Calu3 (cell line): ENCODE data around the gene URI1. TPM values are rescaled to one million over a fixed set of nuclear protein-coding genes. Genes with fewer than 3 reads are reported as not detected.

ENCODE experiments used
- BruUV-seq: library from RNA; stranded (reverse); fragments of 400-500 nt; replicated peaks from 2 replicates; lab custom pipeline; 2021; lab: Mats Ljungman, UMichigan
- CTCF ChIA-PET: fragments of 300-600 bp; sonication (Branson Sonifier 250); formaldehyde crosslinking; loops from one replicate; lab custom pipeline; 2022; ENCODE audit warnings: antibody characterized with exemption; lab: Charles Lee
- DNase-seq: peaks from one replicate; pipeline ENCODE4 v3.0.0; 2022
- H3K27ac Mint-ChIP-seq: one replicate; pipeline ENCODE4 v1.8.0; 2022; ENCODE audit warnings: mixed read lengths; ENCODE audit not compliant: unreplicated experiment
- H3K27me3 Mint-ChIP-seq: one replicate; pipeline ENCODE4 v1.8.0; 2022; ENCODE audit warnings: mixed read lengths; ENCODE audit not compliant: unreplicated experiment
- H3K36me3 Mint-ChIP-seq: one replicate; pipeline ENCODE4 v1.8.0; 2022; ENCODE audit warnings: mild to moderate bottlenecking, moderate library complexity, mixed read lengths; ENCODE audit not compliant: insufficient read depth, unreplicated experiment
- H3K4me1 Mint-ChIP-seq: one replicate; pipeline ENCODE4 v1.8.0; 2022; ENCODE audit warnings: mild to moderate bottlenecking, low read depth, mixed read lengths; ENCODE audit not compliant: unreplicated experiment
- H3K4me3 Mint-ChIP-seq: one replicate; pipeline ENCODE4 v1.8.0; 2022; ENCODE audit warnings: mild to moderate bottlenecking, low read depth, moderate library complexity, mixed read lengths; ENCODE audit not compliant: unreplicated experiment
- H3K9me3 Mint-ChIP-seq: one replicate; pipeline ENCODE4 v1.8.0; 2022; ENCODE audit warnings: low read depth, mixed read lengths; ENCODE audit not compliant: unreplicated experiment
- CTCF ChIP-seq: fragments of 200-600 bp; IDR thresholded peaks from one replicate; pipeline ENCODE4 v1.8.0; 2022; ENCODE audit warnings: antibody characterized with exemption; ENCODE audit not compliant: unreplicated experiment
- intact Hi-C: fragments of 100-400 bp; cut with micrococcal nuclease; formaldehyde crosslinking; loops from one replicate; pipeline ENCODE4 v1.10.0; 2022; ENCODE audit not compliant: unreplicated experiment
- total RNA-seq: library from RNA; stranded (reverse); gene quantifications from 2 replicates; pipeline ENCODE4 v1.2.3, GENCODE V29; 2022

Gene URI1
- total RNA-seq, 1 experiment from 2014 or later = 50.6 TPM

- Mint-ChIP-seq H3K36me3 (no peaks in the 10 kb centered on the region), H3K27ac (no peak overlapping the region), H3K4me1 (peaks cover 7% of the 10 kb centered on the region), H3K9me3 (peaks cover 2% of the 10 kb centered on the region), H3K27me3 (no peaks in the 10 kb centered on the region), H3K4me3 (no peak overlapping the region)
- intact Hi-C loops = loop anchor here (5.0 kb wide), 1 partner anchor 42 kb away; no protein-coding TSS in a partner anchor
- no peak for TF ChIP-seq CTCF
- BruUV-seq = no TSS peak
- CTCF ChIA-PET = no interaction called here
- no peak for DNase-seq
Observed at GRCh38 chr19:29969891-29970290, 27.9 kb downstream of the URI1 start.

GRCh38 chr19:29971002-29971401 is 29.0 kb downstream of the URI1 start:
- H3K4me3 Mint-ChIP-seq = no peak overlapping the region
- CTCF ChIA-PET = interaction anchor here (1.4 kb wide), 1 partner anchor 353 kb away, joined by 5 read pairs; no protein-coding TSS in a partner anchor
- H3K4me1 Mint-ChIP-seq = no peaks in the 10 kb centered on the region
- H3K9me3 Mint-ChIP-seq = peaks cover 2% of the 10 kb centered on the region
- DNase-seq = no peak
- no peak for TF ChIP-seq CTCF
- H3K27me3 Mint-ChIP-seq = no peaks in the 10 kb centered on the region
- no peak overlapping the region for H3K27ac Mint-ChIP-seq
- H3K36me3 Mint-ChIP-seq = no peaks in the 10 kb centered on the region
- intact Hi-C loops = loop anchor here (5.0 kb wide), 1 partner anchor 41 kb away; no protein-coding TSS in a partner anchor
- no TSS peak for BruUV-seq

GRCh38 chr19:29971648-29972047 is 29.6 kb downstream of the URI1 start:
- intact Hi-C loops = loop anchor here (5.0 kb wide), 1 partner anchor 41 kb away; no protein-coding TSS in a partner anchor

GRCh38 chr19:29974701-29975100 is 32.7 kb downstream of the URI1 start:
- H3K36me3 Mint-ChIP-seq = no peaks in the 10 kb centered on the region
- no peak for TF ChIP-seq CTCF
- DNase-seq = no peak
- CTCF ChIA-PET = interaction anchor here (0.7 kb wide), 1 partner anchor 1107 kb away, joined by 5 read pairs; no protein-coding TSS in a partner anchor
- BruUV-seq = no TSS peak
- no peaks in the 10 kb centered on the region for H3K4me1 Mint-ChIP-seq
- no peak overlapping the region for H3K4me3 Mint-ChIP-seq
- intact Hi-C loops = loop anchor here (5.0 kb wide), 1 partner anchor 38 kb away; no protein-coding TSS in a partner anchor
- peaks cover 2% of the 10 kb centered on the region for H3K9me3 Mint-ChIP-seq
- no peaks in the 10 kb centered on the region for H3K27me3 Mint-ChIP-seq
- H3K27ac Mint-ChIP-seq = no peak overlapping the region

More at GRCh38 chr19:29971648-29972047, 29.6 kb downstream of the URI1 start:
- DNase-seq = no peak
- CTCF ChIA-PET = interaction anchor here (1.4 kb wide), 1 partner anchor 354 kb away, joined by 5 read pairs; no protein-coding TSS in a partner anchor
- BruUV-seq = no TSS peak
- no peak overlapping the region for H3K4me3 Mint-ChIP-seq
- no peak for TF ChIP-seq CTCF
- no peaks in the 10 kb centered on the region for H3K27me3 Mint-ChIP-seq
- peaks cover 2% of the 10 kb centered on the region for H3K9me3 Mint-ChIP-seq
- H3K4me1 Mint-ChIP-seq = no peaks in the 10 kb centered on the region
- no peak overlapping the region for H3K27ac Mint-ChIP-seq
- no peaks in the 10 kb centered on the region for H3K36me3 Mint-ChIP-seq
